ENCODE data around the gene MDFI. TPM values are rescaled to one million over a fixed set of nuclear protein-coding genes. Genes with fewer than 3 reads are reported as not detected.

The MDFI gene
- total RNA-seq (2014; rRNA removed; shearing (Covaris generic)) = 1.4 TPM in 1 of 2 replicates, not detected in the other
- not detected in 2 replicates for polyA plus RNA-seq (2016; fragmentation: Nextera tagmentation; extraction: Ambion mirVana)

GRCh38 chr6:41638002-41638934 is at the start of gene MDFI:
TSS of gene MDFI (plus strand) at chr6:41638468. CDS start at chr6:41638750, 282 bp downstream.
- no peak for DNase-seq
- Histone ChIP-seq H3K79me2 (ENCODE audit: insufficient read depth) (no peaks in the 10 kb centered on the region), H3K4me2 (ENCODE audit: unreplicated experiment) (peak within 1 kb of the TSS; percentile 45), H3F3A (ENCODE audit: insufficient read depth) (no peaks in the 10 kb centered on the region), H2AFZ (no peak within 1 kb of the TSS), H3K9ac (no peak within 1 kb of the TSS), H3K4me1 (ENCODE audit: insufficient read depth) (peaks cover 5% of the 10 kb centered on the region; the same call in 1 of the 2 replicates), H3K36me3 (ENCODE audit: low read depth) (no peaks in the 10 kb centered on the region), H3K9me3 (ENCODE audit: low read depth) (no peaks in the 10 kb centered on the region), H4K20me1 (ENCODE audit: insufficient read depth) (no peaks in the 10 kb centered on the region), H3K27me3 (replicated peaks; ENCODE audit: insufficient read depth) (peaks cover 63% of the 10 kb centered on the region), H3K27ac (no peak within 1 kb of the TSS), H3K9me2 (ENCODE audit: insufficient read depth) (no peaks in the 10 kb centered on the region), H3K4me3 (no peak within 1 kb of the TSS)
- WGBS, 2 experiments (ENCODE audit: low coverage in 1 of 2, low lambda C conversion rate in 2 of 2, missing lambda C conversion rate in 2 of 2) = 4 to 5% methylated on average over 28 to 85 of the region's 86 CpGs
- in situ Hi-C loops (cut with MboI) = no loop called here
- TF ChIP-seq EZH2phosphoT487 (IDR thresholded peaks at IDR 0.05; ENCODE audit: insufficient read depth, low read depth) (no peak), EZH2 (IDR thresholded peaks at IDR 0.05; ENCODE audit: insufficient read depth, poor library complexity, severe bottlenecking) (no peak)

GRCh38 chr6:41589223-41589622 is 49.0 kb upstream of the MDFI start:
- no peaks in the 10 kb centered on the region for H4K20me1 ChIP-seq (ENCODE audit: insufficient read depth)
- no peaks in the 10 kb centered on the region for H3K36me3 ChIP-seq (ENCODE audit: low read depth)
- no peak for DNase-seq
- H3K4me3 ChIP-seq = no peak overlapping the region
- in situ Hi-C loops (cut with MboI) = loop anchor here (25.0 kb wide), 1 partner anchor 177 kb away; no protein-coding TSS in a partner anchor
- H3F3A ChIP-seq (ENCODE audit: insufficient read depth) = peaks cover 8% of the 10 kb centered on the region
- H3K9me3 ChIP-seq (ENCODE audit: low read depth) = no peaks in the 10 kb centered on the region
- TF ChIP-seq EZH2 (IDR thresholded peaks at IDR 0.05; ENCODE audit: insufficient read depth, poor library complexity, severe bottlenecking) (no peak), EZH2phosphoT487 (IDR thresholded peaks at IDR 0.05; ENCODE audit: insufficient read depth, low read depth) (no peak)
- no peak overlapping the region for H3K4me2 ChIP-seq (ENCODE audit: unreplicated experiment)
- 92 to 97% methylated on average over 4 of the region's 4 CpGs for WGBS, 2 experiments (ENCODE audit: low coverage in 1 of 2, low lambda C conversion rate in 2 of 2, missing lambda C conversion rate in 2 of 2)
- no peak overlapping the region for H3K27ac ChIP-seq
- H3K4me1 ChIP-seq (ENCODE audit: insufficient read depth) = peaks cover 5% of the 10 kb centered on the region; the same call in 1 of the 2 replicates
- H3K27me3 ChIP-seq (replicated peaks; ENCODE audit: insufficient read depth) = no peaks in the 10 kb centered on the region
- H3K9ac ChIP-seq = no peak overlapping the region
- no peaks in the 10 kb centered on the region for H3K79me2 ChIP-seq (ENCODE audit: insufficient read depth)
- no peak overlapping the region for H2AFZ ChIP-seq
- H3K9me2 ChIP-seq (ENCODE audit: insufficient read depth) = no peaks in the 10 kb centered on the region

GRCh38 chr6:41589636-41590622 is 48.3 kb upstream of the MDFI start:
- in situ Hi-C loops (cut with MboI) = loop anchor here (25.0 kb wide), 1 partner anchor 178 kb away; no protein-coding TSS in a partner anchor
- Histone ChIP-seq H3K27me3 (replicated peaks; ENCODE audit: insufficient read depth) (no peaks in the 10 kb centered on the region), H3K9me2 (ENCODE audit: insufficient read depth) (no peaks in the 10 kb centered on the region), H3K27ac (no peak overlapping the region), H3K9me3 (ENCODE audit: low read depth) (no peaks in the 10 kb centered on the region), H3K9ac (no peak overlapping the region), H3K4me1 (ENCODE audit: insufficient read depth) (peaks cover 12% of the 10 kb centered on the region), H3F3A (ENCODE audit: insufficient read depth) (peaks cover 9% of the 10 kb centered on the region), H3K4me3 (no peak overlapping the region), H3K79me2 (ENCODE audit: insufficient read depth) (no peaks in the 10 kb centered on the region), H3K36me3 (ENCODE audit: low read depth) (no peaks in the 10 kb centered on the region), H4K20me1 (ENCODE audit: insufficient read depth) (no peaks in the 10 kb centered on the region), H3K4me2 (ENCODE audit: unreplicated experiment) (no peak overlapping the region), H2AFZ (no peak overlapping the region)
- no peak for DNase-seq
- WGBS, 2 experiments (ENCODE audit: low coverage in 1 of 2, low lambda C conversion rate in 2 of 2, missing lambda C conversion rate in 2 of 2) = 93 to 94% methylated on average over 26 to 39 of the region's 39 CpGs
- no peak for TF ChIP-seq EZH2phosphoT487 (IDR thresholded peaks at IDR 0.05; ENCODE audit: insufficient read depth, low read depth)
- no peak for TF ChIP-seq EZH2 (IDR thresholded peaks at IDR 0.05; ENCODE audit: insufficient read depth, poor library complexity, severe bottlenecking)

GRCh38 chr6:41591122-41591521 is 47.1 kb upstream of the MDFI start:
- Histone ChIP-seq H3K9me2 (ENCODE audit: insufficient read depth) (no peaks in the 10 kb centered on the region), H3K27ac (no peak overlapping the region), H3K79me2 (ENCODE audit: insufficient read depth) (no peaks in the 10 kb centered on the region), H3K4me1 (ENCODE audit: insufficient read depth) (peaks cover 12% of the 10 kb centered on the region), H4K20me1 (ENCODE audit: insufficient read depth) (no peaks in the 10 kb centered on the region), H3K36me3 (ENCODE audit: low read depth) (no peaks in the 10 kb centered on the region), H3K4me2 (ENCODE audit: unreplicated experiment) (no peak overlapping the region), H3K9ac (no peak overlapping the region), H3F3A (ENCODE audit: insufficient read depth) (peaks cover 9% of the 10 kb centered on the region), H2AFZ (no peak overlapping the region), H3K4me3 (no peak overlapping the region), H3K27me3 (replicated peaks; ENCODE audit: insufficient read depth) (no peaks in the 10 kb centered on the region), H3K9me3 (ENCODE audit: low read depth) (no peaks in the 10 kb centered on the region)
- 83 to 89% methylated on average over 6 of the region's 6 CpGs for WGBS, 2 experiments (ENCODE audit: low coverage in 1 of 2, low lambda C conversion rate in 2 of 2, missing lambda C conversion rate in 2 of 2)
- DNase-seq = no peak
- TF ChIP-seq EZH2phosphoT487 (IDR thresholded peaks at IDR 0.05; ENCODE audit: insufficient read depth, low read depth) (no peak), EZH2 (IDR thresholded peaks at IDR 0.05; ENCODE audit: insufficient read depth, poor library complexity, severe bottlenecking) (no peak)
- in situ Hi-C loops (cut with MboI) = loop anchor here (25.0 kb wide), 1 partner anchor 179 kb away; no protein-coding TSS in a partner anchor
